GM12892 (cell line): ENCODE measurements around the gene CTNNA3.

ENCODE experiments used
- POLR2A ChIP-seq: IDR thresholded peaks from 2 replicates; pipeline ENCODE4 v1.6.1; 2011; ENCODE audit warnings: low read depth, low read length, control low read depth
- TAF1 ChIP-seq: IDR thresholded peaks from 2 replicates; pipeline ENCODE4 v1.6.1; 2011; ENCODE audit warnings: low read depth, mild to moderate bottlenecking, control low read depth, low read length, borderline replicate concordance

DNA sequence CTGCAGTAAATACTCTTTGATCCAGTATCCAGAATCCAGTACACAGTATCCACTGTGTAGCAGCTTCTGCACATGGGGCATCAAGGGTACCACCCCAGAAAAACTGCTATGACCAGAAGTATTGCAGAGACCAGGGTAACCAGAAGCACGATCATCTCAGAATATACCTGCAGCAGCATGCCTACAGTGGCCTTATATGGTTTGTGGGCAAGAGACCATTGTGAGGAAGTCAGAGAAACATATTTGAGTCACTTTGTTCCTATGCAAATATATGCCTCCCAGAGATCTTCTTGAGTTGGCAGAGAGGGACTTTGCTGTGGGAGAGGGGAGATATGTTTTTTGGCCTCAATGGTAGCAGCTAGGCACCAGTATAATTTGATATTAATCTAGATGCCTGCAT lies 976.5 kb downstream of the CTNNA3 start:
- TF ChIP-seq TAF1: no peak
- no peak for TF ChIP-seq POLR2A
